ENCODE results near the gene LYRM4.

GRCh38 chr6:5096482-5096881 lies 164.3 kb downstream of the LYRM4 start:
- TF ChIP-seq KDM1A (IDR thresholded peaks at IDR 0.05; ENCODE audit: low read depth) (no peak), RAD21 (conservative IDR thresholded peaks at IDR 0.05 in 1 of 2, IDR thresholded peaks at IDR 0.05 in 1 of 2) (no peak), CTCF (IDR thresholded peaks at IDR 0.05) (no peak), REST (IDR thresholded peaks at IDR 0.05) (no peak), BCL3 (IDR thresholded peaks at IDR 0.05) (no peak), HOXB5 (CRISPR knock-in tag; IDR thresholded peaks at IDR 0.05) (no peak), POLR2A (IDR thresholded peaks at IDR 0.05; ENCODE audit: low read length) (no peak)

Measured in A549 (cell line).